Stimulated activated CD8-positive, alpha-beta memory T cell treated with anti-CD3 and anti-CD28 coated beads, Interleukin-7, amount 100 ng/mL, for 1 hour (primary cell): ENCODE data around the gene PCDHGA7.
"Not testable (repeated sequence)": the region's sequence is repeated elsewhere in the genome, so short reads cannot be mapped to it uniquely, and the experiment has no call there.

ENCODE experiments used
- DNase-seq, 2 donors: peaks; one replicate each; pipeline ENCODE4 v3.0.0-alpha.2; 2020; ENCODE audit warnings: low read depth in 2 of 2

Gene PCDHGA7

DNA sequence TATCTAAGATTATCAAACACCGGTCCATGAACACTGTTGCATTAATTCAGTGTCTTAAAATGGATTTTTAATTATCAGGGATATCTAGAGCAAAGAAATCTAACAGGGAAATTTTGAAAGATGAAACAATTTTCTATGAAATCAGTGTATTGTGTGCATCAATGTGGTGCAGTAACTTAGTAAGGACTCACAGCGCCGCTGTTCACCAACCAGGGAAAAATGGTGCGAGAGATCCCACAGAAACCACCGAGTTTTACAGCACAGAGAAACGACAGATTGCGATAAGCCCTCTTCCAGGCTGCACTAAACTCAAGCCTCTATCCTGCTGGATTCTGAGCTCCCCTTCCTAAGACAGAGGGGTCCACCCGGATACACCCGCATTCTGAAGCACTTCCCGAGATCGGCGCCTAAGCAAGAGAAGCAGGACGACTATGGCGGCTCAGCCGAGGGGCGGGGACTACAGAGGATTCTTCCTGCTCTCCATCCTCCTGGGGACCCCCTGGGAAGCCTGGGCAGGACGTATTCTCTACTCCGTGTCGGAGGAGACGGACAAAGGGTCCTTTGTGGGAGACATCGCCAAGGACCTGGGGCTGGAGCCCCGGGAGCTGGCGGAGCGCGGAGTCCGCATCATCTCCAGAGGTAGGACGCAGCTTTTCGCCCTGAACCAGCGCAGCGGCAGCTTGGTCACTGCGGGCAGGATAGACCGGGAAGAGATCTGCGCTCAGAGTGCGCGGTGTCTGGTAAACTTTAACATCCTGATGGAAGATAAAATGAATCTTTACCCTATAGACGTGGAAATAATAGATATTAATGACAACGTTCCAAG is at the start of gene PCDHGA7:
Gene PCDHGA7 (plus strand): TSS at position 274 of the 826 bp plus-strand sequence. CDS start 158 bp downstream, at position 432.
- no peak for DNase-seq

DNA sequence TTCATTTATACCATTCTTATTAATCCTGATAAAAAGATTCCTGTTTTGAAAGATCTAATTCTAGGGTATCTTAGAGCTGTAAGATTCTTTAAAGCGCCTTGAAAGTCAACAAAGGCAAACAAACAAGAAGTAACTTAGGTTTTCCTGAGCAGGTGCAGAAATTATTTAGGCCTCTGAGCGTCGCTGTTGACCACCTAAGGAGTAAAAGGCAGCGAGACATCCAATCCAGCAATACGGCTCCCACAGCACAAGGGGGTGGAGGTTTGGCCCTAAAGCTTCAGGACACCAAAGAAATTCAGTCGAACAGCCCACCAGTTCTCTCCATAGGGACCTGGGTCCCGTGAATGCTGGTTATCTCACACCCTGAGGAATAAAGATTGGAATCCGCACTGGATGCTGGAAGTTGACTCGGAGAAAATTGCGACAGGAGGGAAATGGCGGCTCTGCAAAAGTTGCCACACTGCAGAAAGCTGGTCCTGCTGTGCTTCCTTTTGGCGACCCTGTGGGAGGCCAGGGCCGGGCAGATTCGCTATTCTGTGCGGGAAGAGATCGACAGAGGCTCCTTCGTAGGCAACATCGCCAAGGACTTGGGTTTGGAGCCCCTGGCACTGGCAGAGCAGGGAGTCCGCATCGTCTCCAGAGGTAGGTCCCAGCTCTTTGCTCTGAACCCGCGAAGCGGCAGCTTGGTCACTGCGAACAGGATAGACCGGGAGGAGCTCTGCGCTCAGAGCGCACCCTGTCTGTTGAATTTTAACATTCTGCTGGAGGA is 43.8 kb upstream of the PCDHGA7 start, which contains the start of gene PCDHGA2:
Gene PCDHGA2 (plus strand): TSS at position 223 of the 769 bp plus-strand sequence.
- DNase-seq: no peak

- not testable (repeated sequence) for DNase-seq
These were observed 41.7 kb upstream of the PCDHGA7 start for GRCh38 chr5:141340781-141341354.

DNA sequence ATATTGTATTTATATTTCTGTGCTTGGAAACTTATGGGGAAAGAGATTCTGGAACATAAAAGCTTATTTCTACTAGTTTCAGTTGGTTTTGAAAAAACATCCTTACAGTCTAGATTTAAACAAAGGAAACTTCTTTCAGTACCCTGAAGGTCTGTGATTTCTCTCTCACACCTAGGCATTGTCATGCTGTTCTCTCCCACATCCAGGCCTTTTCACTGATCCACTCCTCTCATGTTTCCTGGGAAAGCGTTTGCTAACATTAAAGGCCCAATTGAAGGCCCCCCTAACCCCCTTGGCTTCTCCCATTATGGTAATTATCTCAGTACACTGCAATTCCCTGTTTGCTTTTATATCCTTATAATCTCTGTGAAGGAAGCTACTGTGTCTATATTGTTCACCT is 39.8 kb upstream of the PCDHGA7 start:
- no peak for DNase-seq

DNA sequence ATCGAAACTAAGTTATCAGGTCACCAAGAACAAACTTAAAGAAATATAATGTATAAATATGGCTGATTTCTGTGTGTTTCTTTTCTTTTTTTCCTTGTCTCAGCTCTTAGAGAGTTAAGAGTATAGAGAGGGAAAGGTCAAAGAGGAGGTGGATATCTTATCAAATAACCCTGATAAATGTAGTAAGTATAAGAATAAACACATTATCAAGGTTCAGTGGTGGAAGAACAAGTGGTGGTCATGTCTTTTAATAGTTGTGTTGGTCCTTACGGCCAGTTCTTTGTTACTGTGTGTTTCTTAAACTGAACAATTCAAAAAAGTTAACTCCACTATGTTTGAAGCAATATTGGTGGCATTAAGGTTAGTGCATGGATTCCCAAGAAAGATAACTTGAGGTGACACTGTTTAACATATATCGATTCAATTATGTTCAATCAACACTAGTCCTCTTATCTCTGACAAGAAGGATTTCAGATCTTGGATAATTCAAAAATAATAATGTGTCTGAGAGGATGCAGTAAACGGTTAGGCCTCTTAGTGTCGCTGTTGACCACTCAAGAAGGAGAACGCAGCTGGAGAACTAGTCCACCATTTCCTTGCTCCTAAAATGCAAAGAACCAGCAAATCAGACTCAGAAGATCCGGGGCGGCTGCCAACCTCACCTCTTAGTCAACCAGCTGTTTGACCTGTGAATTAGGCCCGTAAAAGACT is 39.1 kb upstream of the PCDHGA7 start, which contains the start of gene PCDHGA3:
Gene PCDHGA3 (plus strand): TSS at position 588 of the 711 bp plus-strand sequence. CDS start 205 bp downstream, outside the sequence.
- DNase-seq: no peak

- no peak for DNase-seq
These were observed 38.5 kb upstream of the PCDHGA7 start for GRCh38 chr5:141343953-141344463.

DNA sequence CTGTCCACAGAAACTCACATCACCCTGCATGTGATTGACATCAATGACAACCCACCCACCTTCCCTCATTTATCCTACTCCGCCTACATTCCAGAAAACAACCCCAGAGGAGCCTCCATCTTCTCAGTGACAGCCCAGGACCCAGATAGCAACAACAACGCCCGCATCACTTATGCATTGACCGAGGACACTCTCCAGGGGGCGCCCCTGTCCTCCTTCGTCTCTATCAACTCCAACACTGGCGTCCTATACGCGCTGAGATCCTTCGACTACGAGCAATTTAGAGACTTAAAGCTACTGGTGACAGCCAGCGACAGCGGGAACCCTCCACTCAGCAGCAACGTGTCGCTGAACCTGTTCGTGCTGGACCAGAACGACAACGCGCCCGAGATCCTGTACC is 37.2 kb upstream of the PCDHGA7 start:
- DNase-seq: no peak

DNA sequence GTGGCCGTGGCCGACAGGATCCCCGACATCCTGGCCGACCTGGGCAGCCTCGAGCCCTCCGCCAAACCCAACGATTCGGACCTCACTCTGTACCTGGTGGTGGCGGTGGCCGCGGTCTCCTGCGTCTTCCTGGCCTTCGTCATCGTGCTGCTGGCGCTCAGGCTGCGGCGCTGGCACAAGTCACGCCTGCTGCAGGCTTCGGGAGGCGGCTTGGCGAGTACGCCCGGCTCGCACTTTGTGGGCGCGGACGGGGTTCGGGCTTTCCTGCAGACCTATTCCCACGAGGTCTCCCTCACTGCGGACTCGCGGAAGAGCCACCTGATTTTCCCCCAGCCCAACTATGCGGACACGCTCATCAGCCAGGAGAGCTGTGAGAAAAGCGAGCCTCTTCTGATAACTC is 36.5 kb upstream of the PCDHGA7 start:
- not testable (repeated sequence) for DNase-seq

DNA sequence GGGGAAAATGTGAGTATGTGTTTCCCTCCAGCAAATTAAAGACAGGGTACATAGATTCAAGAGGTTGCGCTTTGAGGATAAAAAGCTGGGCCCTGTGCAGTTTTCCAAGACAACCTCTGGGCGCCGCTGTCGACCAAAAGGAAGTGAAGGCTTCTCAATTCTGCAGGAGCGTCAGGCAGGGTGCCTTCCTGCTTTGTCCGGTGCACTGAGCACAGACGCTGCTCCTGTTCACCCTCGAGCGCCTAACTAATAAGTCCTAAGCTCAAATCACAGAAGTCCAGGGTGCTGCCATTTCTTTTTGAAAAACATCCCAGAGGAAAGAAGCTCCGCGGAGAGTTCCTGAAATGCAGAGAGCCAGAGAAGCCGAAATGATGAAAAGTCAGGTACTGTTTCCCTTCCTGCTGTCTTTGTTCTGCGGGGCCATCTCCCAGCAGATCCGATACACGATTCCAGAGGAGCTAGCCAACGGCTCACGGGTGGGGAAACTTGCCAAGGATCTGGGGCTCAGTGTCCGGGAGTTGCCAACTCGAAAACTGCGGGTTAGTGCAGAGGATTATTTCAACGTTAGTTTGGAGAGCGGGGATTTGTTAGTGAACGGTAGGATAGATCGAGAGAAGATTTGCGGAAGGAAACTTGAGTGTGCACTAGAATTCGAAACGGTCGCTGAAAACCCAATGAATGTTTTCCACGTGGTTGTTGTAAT is 32.5 kb upstream of the PCDHGA7 start, which contains the start of gene PCDHGB1:
Gene PCDHGB1 (plus strand): TSS at position 183 of the 703 bp plus-strand sequence. CDS start 162 bp downstream, at position 345.
- no peak for DNase-seq

GRCh38 chr5:141351591-141351990 is 31.0 kb upstream of the PCDHGA7 start:
- no peak for DNase-seq

GRCh38 chr5:141354900-141355469 is 27.6 kb upstream of the PCDHGA7 start, which contains the start of gene PCDHGA4:
Gene PCDHGA4 (plus strand): TSS chr5:141355021. CDS start chr5:141355108, 87 bp downstream.
- DNase-seq: no peak

- no peak for DNase-seq
These were observed 26.9 kb upstream of the PCDHGA7 start for GRCh38 chr5:141355641-141356040.

GRCh38 chr5:141356133-141356532 is 26.4 kb upstream of the PCDHGA7 start:
- no peak for DNase-seq

- no peak for DNase-seq
These were observed 25.6 kb upstream of the PCDHGA7 start for GRCh38 chr5:141356950-141357349.

- no peak for DNase-seq
These were observed 22.6 kb upstream of the PCDHGA7 start, which contains the start of gene PCDHGB2 for GRCh38 chr5:141359790-141360426. Gene PCDHGB2 (plus strand): TSS chr5:141359994. CDS start chr5:141360136, 142 bp downstream.

- DNase-seq: no peak
These were observed 21.9 kb upstream of the PCDHGA7 start for GRCh38 chr5:141360685-141361084.

GRCh38 chr5:141362719-141363118 is 19.8 kb upstream of the PCDHGA7 start:
- no peak for DNase-seq

- no peak for DNase-seq
These were observed 18.4 kb upstream of the PCDHGA7 start, which contains the start of gene PCDHGA5 for GRCh38 chr5:141363952-141364660. Gene PCDHGA5 (plus strand): TSS chr5:141364162. CDS start chr5:141364331, 169 bp downstream.
